Fibroblast of lung (primary cell): ENCODE data around the gene ACTL6A. TPM values are rescaled to one million over a fixed set of nuclear protein-coding genes. Genes with fewer than 3 reads are reported as not detected.

Source experiments
- DNase-seq, 2 donors: peaks; one replicate each; pipeline versions ENCODE4 v3.0.0 to v3.0.0-alpha.2; 2010; ENCODE audit warnings: low read depth in 2 of 2
- H2AFZ ChIP-seq: 2 replicates; pipeline ENCODE4 v1.5.1; 2012; ENCODE audit warnings: low read length, control low read depth, inconsistent platforms
- H3K27ac ChIP-seq: 2 replicates; pipeline ENCODE4 v1.5.1; 2011; ENCODE audit warnings: low read length, control low read depth; ENCODE audit not compliant: insufficient read depth
- H3K27me3 ChIP-seq: 2 replicates; pipeline ENCODE4 v1.5.1; 2011; ENCODE audit warnings: mild to moderate bottlenecking, low read length; ENCODE audit not compliant: control insufficient read depth, insufficient read depth
- H3K36me3 ChIP-seq: 2 replicates; pipeline ENCODE4 v1.5.1; 2011; ENCODE audit warnings: low read length; ENCODE audit not compliant: control insufficient read depth, insufficient read depth
- H3K4me1 ChIP-seq: 2 replicates; pipeline ENCODE4 v1.5.1; 2011; ENCODE audit warnings: low read length; ENCODE audit not compliant: control insufficient read depth, insufficient read depth; ENCODE audit errors: extremely low read depth
- H3K4me2 ChIP-seq: 2 replicates; pipeline ENCODE4 v1.5.1; 2011; ENCODE audit warnings: low read length, control low read depth; ENCODE audit not compliant: insufficient read depth; ENCODE audit errors: extremely low read depth
- H3K4me3 ChIP-seq, 4 experiments: fragments of 200-600 bp in 1 of 4; sonication (generic) in 1 of 4; replicated peaks in 1 of 4; 2 replicates each; pipeline ENCODE4 v1.5.1; 2011 to 2016; ENCODE audit warnings: low read length in 4 of 4, low read depth in 3 of 4, mild to moderate bottlenecking in 3 of 4, control low read depth in 2 of 4, inconsistent platforms in 1 of 4, mixed read lengths in 1 of 4; ENCODE audit not compliant: insufficient read depth in 1 of 4; ENCODE audit errors: control extremely low read depth in 1 of 4
- H3K79me2 ChIP-seq: 2 replicates; pipeline ENCODE4 v1.5.1; 2012; ENCODE audit warnings: mild to moderate bottlenecking, low read length, inconsistent platforms; ENCODE audit not compliant: control insufficient read depth, insufficient read depth
- H3K9ac ChIP-seq: 2 replicates; pipeline ENCODE4 v1.5.1; 2011; ENCODE audit warnings: mild to moderate bottlenecking, low read length, control low read depth; ENCODE audit not compliant: insufficient read depth
- H3K9me3 ChIP-seq: 2 replicates; pipeline ENCODE4 v1.5.1; 2012; ENCODE audit warnings: low read depth, low read length; ENCODE audit not compliant: control insufficient read depth, insufficient read depth
- H4K20me1 ChIP-seq: 2 replicates; pipeline ENCODE4 v1.5.1; 2011; ENCODE audit warnings: low read length; ENCODE audit not compliant: control insufficient read depth, insufficient read depth; ENCODE audit errors: extremely low read depth
- CTCF ChIP-seq, 2 donors: IDR thresholded peaks in 1 of 2; conservative IDR thresholded peaks in 1 of 2; 1 replicate in 1 of 2; 2 replicates in 1 of 2; pipeline ENCODE4 v1.5.1; 2011 to 2012; ENCODE audit warnings: low read length in 2 of 2, control low read depth in 1 of 2, inconsistent platforms in 1 of 2, low read depth in 1 of 2, mild to moderate bottlenecking in 1 of 2
- EZH2 ChIP-seq: IDR thresholded peaks from 2 replicates; pipeline ENCODE4 v1.5.1; 2012; ENCODE audit warnings: low read length, control low read depth, mild to moderate bottlenecking; ENCODE audit errors: missing control alignments
- polyA plus RNA-seq, 2 donors: library from polyadenylated mRNA; depleted of rRNA in 1 of 2; stranded (reverse) in 1 of 2; unstranded in 1 of 2; fragments of >200 nt; gene quantifications; 2 replicates each; pipeline ENCODE4 v1.2.1, GENCODE V29; 2011 to 2012; ENCODE audit warnings: missing spikeins in 1 of 2
- total RNA-seq: library from RNA; depleted of rRNA; stranded (reverse); fragments of >200 nt; gene quantifications from 2 replicates; pipeline ENCODE4 v1.2.1, GENCODE V29; 2014

The ACTL6A gene
- total and polyA plus RNA-seq, 2 donors (not counting 1 experiment from before 2014, with no cell fraction given): 48.6 to 58.3 TPM

- Histone ChIP-seq H3K4me2 (no peak overlapping the region), H3K36me3 (peaks cover 4% of the 10 kb centered on the region), H3K27ac (no peak overlapping the region), H3K9me3 (no peaks in the 10 kb centered on the region), H3K4me1 (no peaks in the 10 kb centered on the region), H3K79me2 (no peaks in the 10 kb centered on the region), H3K9ac (no peak overlapping the region), H3K4me3 (no peak overlapping the region), H4K20me1 (no peaks in the 10 kb centered on the region), H3K27me3 (no peaks in the 10 kb centered on the region), H2AFZ (no peak overlapping the region)
- TF ChIP-seq EZH2: no peak
- TF ChIP-seq CTCF (conservative IDR thresholded peaks at IDR 0.05 in 1 of 2, IDR thresholded peaks at IDR 0.05 in 1 of 2; ENCODE audit: low read depth in 1 of 2, low read length in 2 of 2): no peak
- no peak for DNase-seq
Measured at GRCh38 chr3:179590669-179591068, 27.9 kb downstream of the ACTL6A start.

- Histone ChIP-seq H3K4me3 (no peak overlapping the region), H3K9ac (no peak overlapping the region), H2AFZ (no peak overlapping the region), H3K36me3 (peaks cover 4% of the 10 kb centered on the region), H3K27ac (no peak overlapping the region), H3K9me3 (no peaks in the 10 kb centered on the region), H3K4me2 (no peak overlapping the region), H3K79me2 (no peaks in the 10 kb centered on the region), H3K27me3 (no peaks in the 10 kb centered on the region), H4K20me1 (no peaks in the 10 kb centered on the region), H3K4me1 (no peaks in the 10 kb centered on the region)
- TF ChIP-seq EZH2 (no peak), CTCF (conservative IDR thresholded peaks at IDR 0.05 in 1 of 2, IDR thresholded peaks at IDR 0.05 in 1 of 2; ENCODE audit: low read depth in 1 of 2, low read length in 2 of 2) (no peak)
- no peak for DNase-seq
Measured at GRCh38 chr3:179591313-179591712, 28.6 kb downstream of the ACTL6A start.

DNA sequence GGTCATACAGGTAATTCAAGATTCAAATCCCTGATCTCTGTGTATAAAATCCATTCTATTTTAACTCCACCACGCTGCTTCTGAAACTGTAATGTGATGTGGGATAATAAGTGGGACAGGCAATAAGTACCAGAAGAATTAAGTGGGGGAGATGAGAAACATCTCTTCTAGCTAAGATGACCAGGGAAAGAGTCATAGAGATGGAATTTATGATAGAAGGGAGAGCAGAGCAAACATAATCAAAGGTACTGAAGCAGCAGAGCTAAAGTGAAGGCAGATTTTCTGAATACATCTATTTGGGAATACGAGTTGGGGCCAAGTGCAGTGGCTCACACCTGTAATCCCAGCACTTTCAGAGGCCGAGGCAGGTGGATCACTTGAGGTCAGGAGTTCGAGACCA is 36.8 kb downstream of the ACTL6A start:
- Histone ChIP-seq H3K79me2 (peaks cover 29% of the 10 kb centered on the region), H3K27ac (no peak overlapping the region), H3K4me3 (no peak overlapping the region), H2AFZ (no peak overlapping the region), H3K4me1 (no peaks in the 10 kb centered on the region), H3K27me3 (no peaks in the 10 kb centered on the region), H3K9ac (no peak overlapping the region), H3K4me2 (no peak overlapping the region), H3K36me3 (peaks cover 4% of the 10 kb centered on the region), H3K9me3 (no peaks in the 10 kb centered on the region), H4K20me1 (no peaks in the 10 kb centered on the region)
- TF ChIP-seq EZH2: no peak
- no peak for TF ChIP-seq CTCF (conservative IDR thresholded peaks at IDR 0.05 in 1 of 2, IDR thresholded peaks at IDR 0.05 in 1 of 2; ENCODE audit: low read depth in 1 of 2, low read length in 2 of 2)
- no peak for DNase-seq
